MM.1S (cell line): Measurements from ENCODE around the gene PHF24.

Source experiments
- CTCF ChIP-seq: fragments of 300-600 bp; sonication (generic); IDR thresholded peaks from 2 replicates; pipeline ENCODE4 v1.5.1; 2016; ENCODE audit warnings: antibody characterized with exemption, low read length, mixed read lengths
- EZH2 ChIP-seq: fragments of 300-600 bp; sonication (generic); optimal IDR thresholded peaks from 2 replicates; pipeline ENCODE3; 2017; ENCODE audit warnings: low read depth, mild to moderate bottlenecking, antibody characterized with exemption, low read length, mixed read lengths
- EZH2phosphoT487 ChIP-seq: fragments of 300-600 bp; sonication (generic); IDR thresholded peaks from 2 replicates; pipeline ENCODE4 v1.6.1; 2018; ENCODE audit warnings: antibody characterized with exemption, low read length

DNA sequence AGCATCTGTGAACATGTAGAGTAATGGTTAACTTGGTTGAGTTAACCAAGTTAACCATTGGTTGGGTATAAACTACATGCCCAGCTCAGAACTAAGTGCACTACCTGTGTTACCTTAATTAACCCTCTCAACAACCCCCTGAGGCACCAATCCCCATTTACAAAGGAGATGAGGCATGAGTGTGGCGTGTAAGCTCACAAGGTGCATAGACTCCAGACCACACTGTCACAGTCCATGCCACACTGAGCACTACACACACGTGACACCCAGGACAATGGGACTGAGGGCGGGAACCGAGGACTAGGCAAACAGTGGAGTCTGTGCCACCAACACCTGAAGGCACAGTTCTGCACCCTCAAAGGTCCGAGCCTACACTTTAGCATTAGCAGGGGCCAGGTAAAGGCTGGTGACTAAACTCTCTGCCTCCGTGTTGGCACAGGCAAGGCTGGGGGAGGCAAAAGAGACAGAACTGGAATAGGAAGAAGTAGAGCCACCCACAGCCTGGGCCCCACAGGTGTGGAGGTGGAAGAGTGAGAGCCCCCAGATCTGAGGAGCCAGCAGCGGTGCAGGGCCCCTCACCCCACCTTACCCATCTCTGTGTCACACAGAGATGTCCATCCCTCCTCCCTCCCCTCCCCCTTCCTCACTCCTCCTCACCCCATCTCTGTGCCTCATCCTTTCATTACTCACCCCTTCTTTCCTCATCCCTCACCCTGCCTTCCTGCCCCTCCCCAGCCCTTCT, 29.2 kb downstream of the PHF24 start:
- TF ChIP-seq CTCF: no peak
- no peak for TF ChIP-seq EZH2phosphoT487
- no peak for TF ChIP-seq EZH2
